NCI-H2081 (cell line): ENCODE data around the gene RMP24.
"Not testable (repeated sequence)": the region's sequence is repeated elsewhere in the genome, so short reads cannot be mapped to it uniquely, and the experiment has no call there.

Experiments
- DNase-seq, 2 experiments: peaks; one replicate each; lab custom pipeline; 2025; lab: John Stamatoyannopoulos, UW

The RMP24 gene

DNA sequence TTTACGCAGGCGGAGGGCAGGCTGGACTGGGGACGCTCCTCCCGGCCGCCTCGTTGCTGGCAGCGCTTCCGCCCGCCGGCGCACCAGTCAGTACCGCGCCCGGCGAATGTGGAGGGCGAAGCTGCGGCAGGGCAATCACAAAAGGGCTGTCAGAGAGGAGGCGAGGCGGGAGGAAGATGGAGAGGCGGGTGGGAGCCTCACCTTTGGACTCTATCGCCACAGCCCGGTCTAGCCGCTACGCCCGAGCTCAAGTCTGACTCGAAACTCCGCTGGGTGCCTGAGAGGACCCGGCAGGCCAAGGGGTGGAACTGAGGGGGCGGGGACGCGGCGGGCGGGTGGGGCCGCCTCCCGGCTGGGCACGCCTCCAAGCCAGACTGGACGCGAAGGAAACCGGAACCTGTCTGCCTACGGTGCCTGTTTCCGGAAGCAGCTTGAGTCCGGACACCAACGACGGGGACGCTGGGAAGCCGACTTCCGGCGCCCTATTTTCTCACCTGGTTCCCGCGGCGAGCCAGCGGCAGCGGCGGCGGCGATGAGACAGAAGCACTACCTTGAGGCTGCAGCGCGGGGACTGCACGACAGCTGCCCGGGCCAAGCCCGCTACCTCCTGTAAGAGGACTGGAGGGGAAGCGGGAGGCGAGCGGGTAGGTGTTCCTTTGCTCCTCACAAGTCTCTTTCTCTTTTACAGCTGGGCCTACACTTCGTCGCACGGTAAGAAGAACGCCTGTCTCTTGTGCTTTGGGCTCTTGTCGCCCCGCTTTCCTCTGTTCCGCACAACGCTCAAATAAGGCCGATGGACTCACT lies at the start of gene RMP24:
TSS of gene RMP24 (plus strand) at position 483 of the 804 bp plus-strand sequence.
- peak; percentile 95 for DNase-seq

DNA sequence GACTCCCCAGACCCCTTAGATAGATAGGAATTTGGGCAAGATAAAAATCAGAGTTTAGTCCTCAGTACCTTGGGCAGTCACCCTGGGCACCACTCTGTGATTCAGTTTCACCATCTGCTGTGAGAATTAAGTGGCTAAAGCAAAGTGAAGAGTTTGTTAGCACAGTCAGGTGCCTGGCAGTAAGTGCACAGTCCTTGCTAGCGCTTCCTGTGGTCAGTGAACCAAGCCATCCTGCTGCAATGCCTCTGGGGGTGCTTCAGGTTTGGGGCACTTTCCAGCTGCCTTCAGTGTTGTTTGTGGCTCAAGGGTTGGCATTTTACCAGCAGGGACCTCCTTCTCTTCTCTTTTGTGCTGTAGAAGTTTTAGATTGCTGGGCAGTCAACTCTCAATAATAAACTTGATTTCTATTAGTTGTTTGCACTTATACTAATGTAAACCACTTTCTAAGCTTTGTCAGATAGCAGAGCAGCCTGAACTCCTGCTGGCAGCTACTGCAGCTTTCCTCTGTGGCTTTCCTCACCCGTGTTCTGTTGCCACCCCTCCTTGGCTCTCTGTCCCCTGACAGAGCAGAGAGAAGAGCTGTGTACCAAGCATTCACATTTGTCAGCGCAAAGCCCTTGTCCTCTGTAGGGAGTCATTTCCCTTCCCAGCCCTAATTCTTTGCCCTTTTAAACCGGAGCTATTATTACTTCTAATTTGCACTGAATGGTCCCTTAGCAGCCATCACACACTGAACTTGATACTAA lies 48.4 kb upstream of the RMP24 start:
- peak in 1 of 2 experiments; percentile 9 for DNase-seq

- no peak for DNase-seq
Observed at GRCh38 chr18:35926884-35927283, 45.6 kb upstream of the RMP24 start.

GRCh38 chr18:35927430-35927829 lies 45.0 kb upstream of the RMP24 start:
- DNase-seq, result no peak

DNA sequence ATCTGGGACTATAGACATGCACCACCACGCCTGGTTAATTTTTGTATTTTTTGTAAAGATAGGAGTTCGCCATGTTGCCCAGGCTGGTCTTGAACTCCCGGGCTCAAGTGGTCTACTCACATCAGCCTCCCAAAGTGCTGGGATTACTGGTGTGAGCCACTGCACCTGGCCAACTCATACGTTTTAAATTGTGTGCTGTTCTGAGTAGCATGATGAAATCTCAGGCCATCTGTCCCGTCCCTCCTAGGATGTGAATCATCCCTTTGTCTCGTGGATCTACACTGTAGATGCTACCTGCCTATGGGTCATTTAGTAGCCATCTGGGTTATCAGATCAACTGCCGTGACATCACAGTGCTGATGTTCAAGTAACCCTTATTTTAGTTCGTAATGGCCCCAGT lies 38.5 kb upstream of the RMP24 start:
- no peak for DNase-seq

GRCh38 chr18:35934891-35935290 lies 37.6 kb upstream of the RMP24 start:
- DNase-seq, result no peak

- DNase-seq, result no peak
Observed at GRCh38 chr18:35935805-35936204, 36.7 kb upstream of the RMP24 start.

GRCh38 chr18:35936951-35937350 lies 35.5 kb upstream of the RMP24 start:
- no peak for DNase-seq

DNA sequence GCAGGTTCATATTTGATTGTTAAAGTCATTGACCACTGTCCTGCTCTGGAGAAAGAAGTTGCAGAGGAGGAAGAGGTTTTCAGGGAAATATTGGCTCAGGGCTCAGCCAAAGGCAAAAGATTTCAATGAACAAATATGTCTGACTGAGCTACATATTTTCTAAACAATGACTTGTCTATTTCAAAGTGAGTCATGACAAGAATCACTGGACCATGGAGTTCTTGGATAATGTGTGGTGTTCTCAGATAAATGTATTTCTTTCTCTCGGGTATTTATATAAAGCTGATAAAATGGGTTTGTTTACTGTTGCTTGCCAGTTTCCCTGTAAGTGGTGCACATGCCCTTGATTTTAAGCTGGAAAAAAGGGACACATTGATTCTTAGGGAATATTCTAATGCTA lies 34.3 kb upstream of the RMP24 start:
- DNase-seq, result no peak

- DNase-seq, result no peak
Observed at GRCh38 chr18:35938562-35938961, 33.9 kb upstream of the RMP24 start.

GRCh38 chr18:35939138-35939537 lies 33.3 kb upstream of the RMP24 start:
- no peak for DNase-seq

DNA sequence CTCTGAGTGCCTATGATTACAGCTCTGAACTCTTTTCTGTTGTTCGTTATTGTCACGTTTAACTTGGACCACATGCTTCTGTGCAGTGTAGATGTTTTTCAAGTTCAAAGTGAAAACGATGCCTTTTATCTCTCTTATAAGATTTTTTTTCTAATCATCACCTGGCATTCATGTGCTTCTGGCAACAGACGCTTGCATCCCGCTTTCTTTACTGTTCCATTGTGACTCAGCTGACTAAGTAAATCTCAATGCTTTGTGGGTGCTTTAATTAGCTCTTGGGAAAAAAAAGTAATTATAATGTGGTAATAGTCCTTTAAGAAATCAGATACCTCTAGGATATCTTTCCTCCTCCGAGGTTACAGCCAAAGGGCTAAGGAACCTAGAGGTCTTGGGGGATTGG lies 31.2 kb upstream of the RMP24 start:
- DNase-seq, result no peak

- DNase-seq, result no peak
Observed at GRCh38 chr18:35942133-35942532, 30.3 kb upstream of the RMP24 start.

DNA sequence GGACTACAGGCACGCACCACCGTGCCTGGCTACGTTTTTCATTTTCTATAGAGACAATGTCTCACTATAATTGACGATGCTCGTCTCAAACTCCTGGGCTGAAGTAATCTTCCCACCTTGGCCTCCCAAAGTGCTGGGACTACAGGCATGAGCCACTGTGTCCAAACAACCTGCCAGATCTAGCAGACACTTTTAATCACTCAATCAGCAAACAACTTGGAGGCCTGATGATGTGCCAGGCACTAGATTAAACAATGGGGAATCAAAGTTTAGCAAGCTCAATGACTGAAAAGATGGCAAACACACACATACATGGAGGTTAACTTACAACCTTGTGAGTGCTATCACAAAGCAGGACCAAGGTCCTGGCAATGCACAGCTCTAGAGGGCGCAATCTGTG lies 29.8 kb upstream of the RMP24 start:
- DNase-seq, result no peak

GRCh38 chr18:35948080-35948479 lies 24.4 kb upstream of the RMP24 start:
- no peak for DNase-seq

DNA sequence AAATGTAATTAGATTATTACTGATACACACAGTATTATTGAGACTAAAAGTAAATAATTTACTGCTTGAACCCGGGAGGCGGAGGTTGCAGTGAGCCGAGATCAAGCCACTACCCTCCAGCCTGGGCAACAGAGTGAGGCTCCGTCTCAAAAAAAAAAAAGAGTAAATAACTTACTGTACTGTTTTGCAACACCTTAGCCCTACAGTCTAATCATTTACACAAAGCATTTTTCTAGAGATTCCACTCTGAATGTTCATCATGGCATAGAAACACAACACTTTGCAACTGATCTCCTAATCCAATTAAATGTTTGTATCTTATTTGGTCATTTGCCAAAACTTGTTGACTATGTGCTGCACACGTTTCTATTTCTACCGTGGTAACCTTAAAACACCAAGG lies 23.4 kb upstream of the RMP24 start:
- no peak for DNase-seq

DNA sequence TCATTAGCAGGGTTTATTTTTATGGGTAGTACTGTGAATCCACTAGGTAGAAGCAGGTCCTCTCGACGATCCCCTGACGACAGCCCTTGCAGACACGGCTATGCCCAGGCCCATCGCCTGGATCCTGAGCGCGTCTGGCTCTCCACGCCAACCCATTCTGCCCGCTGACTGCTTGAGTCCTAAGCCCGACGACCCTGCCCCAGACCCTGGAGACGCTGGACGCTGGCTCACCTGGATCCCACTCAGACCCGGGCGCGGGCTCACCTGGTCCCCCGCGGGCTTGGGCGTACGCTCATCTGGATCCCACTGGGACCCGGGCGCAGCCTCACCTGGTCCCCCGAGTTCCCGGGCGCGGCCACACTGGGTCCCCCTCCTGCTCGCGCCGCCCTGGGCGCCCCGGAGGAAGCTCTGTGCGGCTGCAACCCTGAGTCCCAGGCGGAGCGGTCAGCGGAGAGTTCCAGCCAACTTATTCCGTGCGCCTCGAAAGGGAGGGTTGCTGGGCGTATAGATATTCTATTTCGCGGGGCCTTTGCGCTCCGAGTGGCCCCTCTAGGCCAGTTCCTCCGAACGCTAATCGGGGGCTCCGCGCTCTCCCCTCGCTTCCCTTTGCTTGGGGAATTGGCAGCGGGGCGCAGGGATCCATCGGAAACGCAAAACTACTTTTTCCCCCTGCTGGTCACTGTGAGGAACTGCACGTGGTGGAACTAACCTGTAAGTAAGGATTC lies 22.4 kb upstream of the RMP24 start:
- peak; percentile 70 to 79 for DNase-seq

- no peak for DNase-seq
Observed at GRCh38 chr18:35950628-35950982, 21.9 kb upstream of the RMP24 start.

DNA sequence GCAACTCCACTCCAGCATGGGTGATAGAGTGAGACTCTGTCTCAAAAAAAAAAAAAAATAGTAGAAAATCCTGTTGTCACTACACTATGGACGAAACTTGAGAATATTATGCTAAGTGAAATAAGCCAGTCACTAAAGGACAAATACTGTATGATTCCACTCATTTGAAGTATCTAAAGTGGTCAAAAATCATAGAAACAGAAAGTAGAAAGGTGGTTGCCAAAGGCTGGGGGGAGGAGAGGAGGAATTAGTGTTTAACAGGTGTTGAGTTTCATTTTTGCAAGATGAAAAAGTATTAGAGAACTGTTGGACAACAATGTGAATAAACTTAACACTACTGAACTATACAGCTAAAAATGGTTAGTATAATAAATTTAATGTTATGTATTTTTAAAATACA lies 18.8 kb upstream of the RMP24 start:
- no peak for DNase-seq

- DNase-seq, result no peak
Observed at GRCh38 chr18:35956226-35956625, 16.3 kb upstream of the RMP24 start.

DNA sequence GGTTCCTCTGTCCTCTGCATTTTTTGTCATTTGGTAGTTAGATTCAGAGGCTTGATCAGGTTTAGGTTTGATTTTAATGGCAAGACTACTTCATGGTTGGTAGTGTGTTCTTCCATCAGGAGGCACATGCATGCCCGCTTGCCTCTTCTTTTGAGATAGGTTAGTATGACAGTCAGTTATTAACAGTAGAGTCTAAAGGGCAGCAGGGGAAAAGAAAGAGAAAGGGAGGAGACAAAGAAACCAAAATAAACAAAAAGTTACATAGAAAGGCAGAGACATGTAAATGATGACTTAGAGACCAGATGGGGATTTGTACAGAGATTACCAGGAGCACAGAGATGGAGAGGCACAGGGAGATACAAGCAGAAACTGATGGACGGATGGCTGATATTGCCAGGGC lies 10.2 kb upstream of the RMP24 start:
- DNase-seq, result no peak

- DNase-seq, result no peak
Observed at GRCh38 chr18:35964319-35964718, 8.2 kb upstream of the RMP24 start.

- DNase-seq, result not testable (repeated sequence)
Observed at GRCh38 chr18:35967866-35968265, 4.6 kb upstream of the RMP24 start.
